ENCODE measurements around the gene CASS4. TPM values are rescaled to one million over a fixed set of nuclear protein-coding genes. Genes with fewer than 3 reads are reported as not detected.

The CASS4 gene
- total RNA-seq, 1 donor from 2014 or later = 40.2 TPM

DNA sequence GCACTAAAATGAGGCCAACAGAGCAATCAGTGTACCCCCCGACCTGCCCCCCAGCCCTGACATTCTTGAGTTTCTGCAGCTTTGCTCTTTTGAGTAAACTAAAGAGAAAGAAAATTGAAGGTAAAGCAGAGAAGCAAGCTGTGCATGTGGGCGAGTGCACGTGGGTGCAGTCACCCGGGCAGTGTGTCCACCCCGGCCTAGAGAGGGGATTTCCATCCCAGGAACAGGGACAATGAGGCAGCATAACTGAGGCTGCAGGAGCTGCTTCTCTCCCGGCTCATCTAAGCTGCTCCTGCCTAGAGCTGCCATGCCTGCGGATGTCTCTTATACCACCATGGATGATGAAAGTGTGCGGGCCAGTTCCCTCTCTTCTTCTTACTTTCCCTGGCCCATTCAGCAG, 16.8 kb downstream of the CASS4 start:
- no peaks in the 10 kb centered on the region for H3K9me3 ChIP-seq
- no peak overlapping the region for H3K4me3 ChIP-seq
- H3K36me3 ChIP-seq = no peaks in the 10 kb centered on the region
- peak; percentile 22 for ATAC-seq
- no peaks in the 10 kb centered on the region for H3K27me3 ChIP-seq
- no peak for DNase-seq
- H3K27ac ChIP-seq = peak overlapping the region; percentile 52
- intact Hi-C loops (cut with DNase I) = no loop called here
- H3K4me1 ChIP-seq = peaks cover 40% of the 10 kb centered on the region
- TF ChIP-seq, protein P1, sequence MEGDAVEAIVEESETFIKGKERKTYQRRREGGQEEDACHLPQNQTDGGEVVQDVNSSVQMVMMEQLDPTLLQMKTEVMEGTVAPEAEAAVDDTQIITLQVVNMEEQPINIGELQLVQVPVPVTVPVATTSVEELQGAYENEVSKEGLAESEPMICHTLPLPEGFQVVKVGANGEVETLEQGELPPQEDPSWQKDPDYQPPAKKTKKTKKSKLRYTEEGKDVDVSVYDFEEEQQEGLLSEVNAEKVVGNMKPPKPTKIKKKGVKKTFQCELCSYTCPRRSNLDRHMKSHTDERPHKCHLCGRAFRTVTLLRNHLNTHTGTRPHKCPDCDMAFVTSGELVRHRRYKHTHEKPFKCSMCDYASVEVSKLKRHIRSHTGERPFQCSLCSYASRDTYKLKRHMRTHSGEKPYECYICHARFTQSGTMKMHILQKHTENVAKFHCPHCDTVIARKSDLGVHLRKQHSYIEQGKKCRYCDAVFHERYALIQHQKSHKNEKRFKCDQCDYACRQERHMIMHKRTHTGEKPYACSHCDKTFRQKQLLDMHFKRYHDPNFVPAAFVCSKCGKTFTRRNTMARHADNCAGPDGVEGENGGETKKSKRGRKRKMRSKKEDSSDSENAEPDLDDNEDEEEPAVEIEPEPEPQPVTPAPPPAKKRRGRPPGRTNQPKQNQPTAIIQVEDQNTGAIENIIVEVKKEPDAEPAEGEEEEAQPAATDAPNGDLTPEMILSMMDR (IDR thresholded peaks at IDR 0.05) = no peak

DNA sequence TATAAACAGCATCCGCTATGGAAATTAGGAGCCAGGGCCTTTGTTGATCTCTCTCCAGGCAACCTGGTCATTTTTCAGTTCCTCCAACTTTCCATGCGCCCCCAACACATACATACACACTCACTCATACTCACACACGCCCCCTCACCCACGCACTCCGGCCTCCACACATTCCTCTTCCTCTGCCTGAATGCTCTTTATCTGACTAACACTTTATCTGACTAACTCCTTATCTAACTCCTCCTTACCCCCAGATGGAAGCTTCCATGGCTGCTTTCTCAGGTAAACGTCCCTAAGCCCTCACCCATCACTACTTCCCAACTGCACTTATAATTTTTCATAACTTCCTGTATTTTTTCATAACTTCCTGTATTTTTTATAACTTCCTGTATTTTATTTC, 17.4 kb downstream of the CASS4 start:
- no peaks in the 10 kb centered on the region for H3K9me3 ChIP-seq
- TF ChIP-seq, protein P1 (IDR thresholded peaks at IDR 0.05) = no peak
- no peaks in the 10 kb centered on the region for H3K36me3 ChIP-seq
- ATAC-seq (no peak), DNase-seq (no peak)
- no peak overlapping the region for H3K4me3 ChIP-seq
- H3K27ac ChIP-seq = peak overlapping the region; percentile 52
- intact Hi-C loops (cut with DNase I) = no loop called here
- H3K4me1 ChIP-seq = peaks cover 41% of the 10 kb centered on the region
- H3K27me3 ChIP-seq = no peaks in the 10 kb centered on the region

DNA sequence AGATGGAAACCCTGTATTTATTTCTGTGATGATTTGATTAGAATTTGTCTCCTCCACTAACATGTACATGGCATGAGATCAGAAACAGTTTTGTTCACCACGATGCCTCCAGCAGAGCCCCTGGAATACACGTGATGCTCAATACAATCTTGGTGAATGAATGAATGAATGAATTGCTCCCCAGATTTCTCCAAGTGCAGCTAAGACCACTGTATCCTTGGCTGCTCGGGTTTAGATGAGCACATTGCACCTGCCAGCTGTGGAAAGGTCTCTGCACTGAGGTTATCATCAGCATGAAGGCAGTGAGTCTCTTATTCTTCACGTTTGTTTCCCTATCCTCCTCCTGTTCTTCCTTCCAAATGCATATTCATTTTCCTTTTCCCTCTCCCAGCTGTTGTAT, 17.9 kb downstream of the CASS4 start:
- ATAC-seq (no peak), DNase-seq (no peak)
- H3K4me1 ChIP-seq = peaks cover 37% of the 10 kb centered on the region
- peak overlapping the region; percentile 52 for H3K27ac ChIP-seq
- intact Hi-C loops (cut with DNase I) = no loop called here
- H3K36me3 ChIP-seq = no peaks in the 10 kb centered on the region
- TF ChIP-seq, protein P1 (IDR thresholded peaks at IDR 0.05) = no peak
- H3K27me3 ChIP-seq = no peaks in the 10 kb centered on the region
- H3K4me3 ChIP-seq = no peak overlapping the region
- H3K9me3 ChIP-seq = no peaks in the 10 kb centered on the region

DNA sequence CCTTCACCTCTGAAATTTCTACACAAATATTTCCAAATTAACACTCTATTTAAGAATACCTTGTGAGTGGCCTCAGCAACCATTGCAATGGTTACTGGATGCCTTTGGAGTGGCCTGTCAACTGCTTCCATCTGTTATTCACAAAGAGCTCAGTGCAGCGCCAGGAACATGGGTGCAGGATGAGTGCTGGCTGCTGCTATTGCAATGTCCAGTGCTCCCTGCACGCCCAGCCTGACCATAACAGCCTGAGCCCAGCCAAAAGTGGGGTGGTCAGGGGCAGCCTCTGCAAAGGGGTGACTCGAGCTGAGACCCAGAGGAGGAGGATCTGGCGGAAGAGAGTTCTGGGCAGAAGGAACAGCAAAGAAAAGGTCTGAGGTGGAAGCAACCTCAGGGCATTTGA, 18.4 kb downstream of the CASS4 start:
- no peaks in the 10 kb centered on the region for H3K9me3 ChIP-seq
- DNase-seq (no peak), ATAC-seq (peak; percentile 58)
- no peaks in the 10 kb centered on the region for H3K27me3 ChIP-seq
- intact Hi-C loops (cut with DNase I) = no loop called here
- TF ChIP-seq, protein P1 (IDR thresholded peaks at IDR 0.05) = no peak
- H3K36me3 ChIP-seq = no peaks in the 10 kb centered on the region
- no peak overlapping the region for H3K4me3 ChIP-seq
- no peak overlapping the region for H3K27ac ChIP-seq
- H3K4me1 ChIP-seq = peaks cover 37% of the 10 kb centered on the region

DNA sequence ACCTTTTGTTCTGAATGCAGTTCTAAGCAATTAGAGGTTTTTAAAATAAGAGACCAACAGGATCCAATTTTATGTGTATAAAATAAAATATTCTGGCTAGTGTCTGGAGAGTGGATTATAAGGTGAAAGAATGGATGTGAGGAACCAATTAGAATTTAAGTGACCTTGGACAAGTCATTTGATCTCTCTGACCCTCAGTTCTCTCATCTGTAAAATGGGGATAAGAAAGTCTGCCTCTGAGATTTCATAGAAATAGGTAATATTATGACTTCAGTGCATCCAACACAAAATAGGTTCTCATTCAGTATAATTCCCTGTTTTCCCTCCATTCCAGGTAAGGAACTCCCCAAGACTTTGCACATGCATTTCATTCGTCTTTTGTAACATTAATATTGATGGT, 18.9 kb downstream of the CASS4 start:
- DNase-seq (no peak), ATAC-seq (no peak)
- Histone ChIP-seq H3K36me3 (no peaks in the 10 kb centered on the region), H3K4me3 (no peak overlapping the region), H3K27me3 (no peaks in the 10 kb centered on the region), H3K4me1 (peaks cover 37% of the 10 kb centered on the region), H3K9me3 (no peaks in the 10 kb centered on the region), H3K27ac (peak overlapping the region; percentile 34)
- TF ChIP-seq, protein P1 (IDR thresholded peaks at IDR 0.05) = no peak
- intact Hi-C loops (cut with DNase I) = no loop called here

DNA sequence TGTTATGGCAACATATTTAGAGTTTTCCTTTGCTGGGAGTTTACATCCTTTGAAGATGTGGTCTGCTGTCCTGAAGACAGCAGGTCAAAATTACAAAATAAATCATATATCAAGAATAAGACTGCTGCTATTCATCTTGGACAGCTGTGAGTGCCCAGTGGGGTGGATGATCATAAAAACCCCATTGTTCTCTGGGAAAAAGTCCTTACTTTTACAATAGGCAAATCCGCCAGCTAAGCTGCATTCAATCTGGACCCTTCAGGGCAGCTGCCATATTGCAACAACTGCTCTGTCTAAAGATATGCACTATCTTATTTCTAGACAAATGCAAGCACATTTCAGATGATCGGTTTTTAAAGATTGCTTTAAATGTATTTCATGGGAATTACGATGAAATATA, 19.4 kb downstream of the CASS4 start:
- DNase-seq (no peak), ATAC-seq (no peak)
- Histone ChIP-seq H3K4me1 (peaks cover 37% of the 10 kb centered on the region), H3K4me3 (no peak overlapping the region), H3K27ac (peak overlapping the region; percentile 34), H3K9me3 (no peaks in the 10 kb centered on the region), H3K27me3 (no peaks in the 10 kb centered on the region), H3K36me3 (no peaks in the 10 kb centered on the region)
- TF ChIP-seq, protein P1 (IDR thresholded peaks at IDR 0.05) = no peak
- intact Hi-C loops (cut with DNase I) = no loop called here
